GM12878 (cell line): ENCODE measurements around the gene PROSER3. TPM values are rescaled to one million over a fixed set of nuclear protein-coding genes. Genes with fewer than 3 reads are reported as not detected.

Experiments
- ATAC-seq: fragments of 200-7000 bp; cut with Tn5 transposase; 3 replicates; pipeline ENCODE4 v1.9.1; 2020; ENCODE audit warnings: mild to moderate bottlenecking, moderate library complexity
- BruUV-seq: library from RNA; stranded (reverse); fragments of 400-500 nt; replicated peaks from 2 replicates; lab custom pipeline; 2021; lab: Mats Ljungman, UMichigan
- CTCF ChIA-PET: fragments of 300-600 bp; sonication (Branson Sonifier 250); formaldehyde crosslinking; extraction: SDS; loops from one replicate; lab custom pipeline; 2021; ENCODE audit warnings: inconsistent platforms; lab: Yijun Ruan, JAX
- POLR2A ChIA-PET: fragments of 350-600 bp; formaldehyde crosslinking; extraction: SDS; loops from one replicate; lab custom pipeline; 2021; ENCODE audit warnings: inconsistent platforms; lab: Charles Lee
- RAD21 ChIA-PET: fragments of 300-600 bp; sonication (Branson Sonifier 250); formaldehyde crosslinking; loops from one replicate; lab custom pipeline; 2023; ENCODE audit warnings: antibody characterized with exemption; ENCODE audit not compliant: unreplicated experiment; lab: Charles Lee
- SMC1A ChIA-PET: fragments of 300-600 bp; sonication (Branson Sonifier 250); formaldehyde crosslinking; loops from one replicate; lab custom pipeline; 2023; ENCODE audit not compliant: unreplicated experiment, uncharacterized antibody; lab: Charles Lee
- DNase-seq: peaks from one replicate; pipeline ENCODE4 v3.0.0-alpha.2; 2011; ENCODE audit warnings: low read depth, low spot score
- FAIRE-seq: peaks from 3 replicates; lab custom pipeline; 2011; peaks lifted over from hg19 to GRCh38; lab: Jason Lieb, UNC
- H2AFZ ChIP-seq: 2 replicates; pipeline ENCODE4 v1.6.0; 2011; ENCODE audit warnings: low read depth, low read length, control low read depth; ENCODE audit not compliant: control insufficient read depth
- H3K27ac ChIP-seq: 2 replicates; pipeline ENCODE4 v1.5.1; 2011; ENCODE audit warnings: control low read depth; ENCODE audit not compliant: control insufficient read depth, insufficient read depth
- H3K27me3 ChIP-seq, 2 experiments: replicated peaks in 1 of 2; 2 replicates each; pipeline versions ENCODE4 v1.6.0 to v1.6.1; 2011; ENCODE audit warnings: low read length in 1 of 2; ENCODE audit not compliant: control insufficient read depth in 2 of 2, insufficient read depth in 2 of 2
- H3K36me3 ChIP-seq, 2 experiments: 2 replicates each; pipeline ENCODE4 v1.5.1; 2011; ENCODE audit warnings: low read length in 1 of 2; ENCODE audit not compliant: control insufficient read depth in 2 of 2, insufficient read depth in 2 of 2
- H3K4me1 ChIP-seq: 2 replicates; pipeline ENCODE4 v1.6.1; 2011; ENCODE audit warnings: mild to moderate bottlenecking, low read length, moderate library complexity, mixed read lengths; ENCODE audit not compliant: control insufficient read depth, insufficient read depth
- H3K4me2 ChIP-seq: 2 replicates; pipeline ENCODE4 v1.6.0; 2011; ENCODE audit warnings: control low read depth; ENCODE audit not compliant: control insufficient read depth, insufficient read depth
- H3K4me3 ChIP-seq: fragments of 200-600 bp; sonication (generic); 2 replicates; pipeline ENCODE4 v1.5.1; 2016
- H3K79me2 ChIP-seq: 2 replicates; pipeline ENCODE4 v1.6.0; 2011; ENCODE audit warnings: low read length; ENCODE audit not compliant: control insufficient read depth, insufficient read depth
- H3K9ac ChIP-seq: 2 replicates; pipeline ENCODE4 v1.8.0; 2011; ENCODE audit warnings: low read length, control low read depth, mixed read lengths; ENCODE audit not compliant: control insufficient read depth, insufficient read depth
- H3K9me3 ChIP-seq: replicated peaks from 3 replicates; pipeline ENCODE4 v1.5.1; 2011; ENCODE audit warnings: mild to moderate bottlenecking, low read length; ENCODE audit not compliant: control insufficient read depth, insufficient read depth
- H4K20me1 ChIP-seq: 2 replicates; pipeline ENCODE4 v1.6.0; 2011; ENCODE audit not compliant: control insufficient read depth, insufficient read depth
- IKZF2 ChIP-seq, 2 experiments: fragments of 450-650 bp; IDR thresholded peaks; 2 replicates each; pipeline ENCODE4 v1.6.1; 2017; ENCODE audit warnings: mild to moderate bottlenecking in 2 of 2, moderate library complexity in 2 of 2
- IRF4 ChIP-seq: IDR thresholded peaks from 2 replicates; pipeline ENCODE4 v1.6.1; 2011; ENCODE audit warnings: low read depth, low read length
- LARP7 ChIP-seq: fragments of 450-650 bp; IDR thresholded peaks from 2 replicates; pipeline ENCODE4 v1.6.1; 2017; ENCODE audit warnings: mild to moderate bottlenecking
- MYC ChIP-seq: IDR thresholded peaks from 2 replicates; pipeline ENCODE4 v1.6.1; 2011; ENCODE audit warnings: mild to moderate bottlenecking, low read length, moderate library complexity, inconsistent platforms; ENCODE audit not compliant: insufficient read depth, insufficient replicate concordance, insufficient read length, severe bottlenecking
- PKNOX1 ChIP-seq: fragments of 450-650 bp; IDR thresholded peaks from 2 replicates; pipeline ENCODE4 v1.6.1; 2016; ENCODE audit warnings: mild to moderate bottlenecking
- RAD21 ChIP-seq: IDR thresholded peaks from 2 replicates; pipeline ENCODE4 v1.6.1; 2011; ENCODE audit warnings: mild to moderate bottlenecking, low read depth, low read length, moderate library complexity; ENCODE audit not compliant: insufficient read depth
- RAD51 ChIP-seq: fragments of 450-650 bp; IDR thresholded peaks from 2 replicates; pipeline ENCODE4 v1.6.1; 2016; ENCODE audit warnings: moderate library complexity, mild to moderate bottlenecking, inconsistent platforms
- TCF3 ChIP-seq: IDR thresholded peaks from 2 replicates; pipeline ENCODE4 v1.6.1; 2012; ENCODE audit warnings: low read depth, mild to moderate bottlenecking, low read length, borderline replicate concordance; ENCODE audit not compliant: insufficient read depth
- USF2 ChIP-seq: IDR thresholded peaks from 2 replicates; pipeline ENCODE4 v1.6.1; 2011; ENCODE audit warnings: low read depth, low read length, improper control_type of control experiment, borderline replicate concordance
- YBX1 ChIP-seq: fragments of 450-650 bp; IDR thresholded peaks from 2 replicates; pipeline ENCODE4 v1.6.1; 2016; ENCODE audit warnings: antibody characterized with exemption
- ZNF592 ChIP-seq: fragments of 450-650 bp; IDR thresholded peaks from 2 replicates; pipeline ENCODE4 v1.6.1; 2017; ENCODE audit warnings: mild to moderate bottlenecking, moderate library complexity
- WGBS: methylation state at CpG from one replicate; pipeline ENCODE4 v1.1.6; 2016; ENCODE audit warnings: low lambda C conversion rate; ENCODE audit not compliant: insufficient replicate concordance, insufficient coverage; ENCODE audit errors: missing lambda C conversion rate; 5-methylcytosine and 5-hydroxymethylcytosine counted together
- in situ Hi-C: fragments of 300-500 bp; cut with MboI; formaldehyde crosslinking; loops from 9 replicates; pipeline ENCODE4 v1.14.3; 2018; ENCODE audit warnings: mixed read lengths
- intact Hi-C: fragments of 100-400 bp; cut with micrococcal nuclease; formaldehyde crosslinking; loops from one replicate; pipeline ENCODE4 v1.14.2; 2022; ENCODE audit not compliant: unreplicated experiment
- polyA plus RNA-seq, 11 experiments: library from polyadenylated mRNA; depleted of rRNA in 4 of 11; unstranded in 6 of 11; stranded (reverse) in 5 of 11; fragments of >200 nt; fragmentation: Nextera tagmentation in 4 of 11; fragmentation: Illumina TruSeq in 1 of 11; extraction: Ambion mirVana in 4 of 11; extraction: Trizol in 1 of 11; gene quantifications; 1 replicate in 1 of 11; 2 replicates in 10 of 11; pipeline versions ENCODE4 v1.2.1 to v1.2.3, GENCODE V29; 2011 to 2016; ENCODE audit warnings: inconsistent platforms in 2 of 11, missing spikeins in 2 of 11, low read depth in 1 of 11
- total RNA-seq, 4 experiments: library from RNA; depleted of rRNA in 3 of 4; stranded (reverse); fragments of >200 nt in 3 of 4; fragmentation: Illumina TruSeq in 1 of 4; extraction: Trizol in 1 of 4; gene quantifications; 2 replicates each; pipeline versions ENCODE4 v1.2.1 to v1.2.3, GENCODE V29; 2013 to 2021

The PROSER3 gene
- total and polyA plus RNA-seq, 10 of the 15 experiments (the other 5 are each of a cell fraction or from before 2014, with no cell fraction given) = 0.85 to 25.1 (median 9.6) TPM

GRCh38 chr19:35753634-35754369 is 4.2 kb upstream of the PROSER3 start:
- no peak for DNase-seq
- BruUV-seq = no TSS peak
- H3K27me3 ChIP-seq = no peaks in the 10 kb centered on the region

GRCh38 chr19:35754370-35755130 is 3.4 kb upstream of the PROSER3 start:
- Histone ChIP-seq H3K4me2 (no peak overlapping the region), H4K20me1 (no peaks in the 10 kb centered on the region), H2AFZ (no peak overlapping the region), H3K36me3 (peaks cover 0 to 2% of the 10 kb centered on the region in 2 experiments; a peak in 2 of 4 replicates), H3K27ac (no peak overlapping the region), H3K9me3 (no peaks in the 10 kb centered on the region), H3K9ac (no peak overlapping the region), H3K79me2 (peaks cover 11% of the 10 kb centered on the region), H3K4me1 (peaks cover 15% of the 10 kb centered on the region), H3K4me3 (no peak overlapping the region), H3K27me3 (no peaks in the 10 kb centered on the region)
- BruUV-seq = no TSS peak
- intact Hi-C loops = no loop called here
- ChIA-PET SMC1A (no interaction called here), POLR2A (no interaction called here), RAD21 (no interaction called here), CTCF (no interaction called here)
- 79% methylated on average over 12 of the region's 13 CpGs for WGBS
- no peak for DNase-seq
- FAIRE-seq = no peak
- in situ Hi-C loops = no loop called here
- no peak for ATAC-seq
- no peak for TF ChIP-seq RAD51
- TF ChIP-seq ZNF592 = no peak
- TF ChIP-seq RAD21 = no peak
- no peak for TF ChIP-seq MYC
- TF ChIP-seq LARP7 = no peak
- TF ChIP-seq USF2 = no peak
- no peak for TF ChIP-seq PKNOX1

More at GRCh38 chr19:35753634-35754369, 4.2 kb upstream of the PROSER3 start:
- in situ Hi-C loops (no loop called here), intact Hi-C loops (no loop called here)
- no peak overlapping the region for H2AFZ ChIP-seq
- H3K27ac ChIP-seq = no peak overlapping the region
- FAIRE-seq = no peak
- ChIA-PET CTCF (no interaction called here), SMC1A (no interaction called here)
- H3K9me3 ChIP-seq = no peaks in the 10 kb centered on the region
- H4K20me1 ChIP-seq = no peaks in the 10 kb centered on the region
- TF ChIP-seq TCF3 (no peak), IRF4 (no peak), IKZF2 (IDR thresholded peaks at IDR 0.05) (no peak), YBX1 (no peak)
- TF ChIP-seq, all 136 proteins: peak for 0
- no peak overlapping the region for H3K4me2 ChIP-seq
- H3K79me2 ChIP-seq = peaks cover 7% of the 10 kb centered on the region
- no peak for ATAC-seq
- H3K4me1 ChIP-seq = peaks cover 12% of the 10 kb centered on the region
- no peak overlapping the region for H3K4me3 ChIP-seq
- POLR2A ChIA-PET = no interaction called here
- RAD21 ChIA-PET = no interaction called here
- H3K36me3 ChIP-seq = peaks cover 0 to 2% of the 10 kb centered on the region in 2 experiments; a peak in 2 of 4 replicates
- 89% methylated on average over 20 of the region's 20 CpGs for WGBS
- no peak overlapping the region for H3K9ac ChIP-seq
